ENCODE data around the gene AGPAT3. TPM values are rescaled to one million over a fixed set of nuclear protein-coding genes. Genes with fewer than 3 reads are reported as not detected.

The AGPAT3 gene
- total and polyA plus RNA-seq, 2 donors (not counting 3 experiments of a cell fraction or from before 2014, with no cell fraction given): 39.9 to 76.7 TPM

DNA sequence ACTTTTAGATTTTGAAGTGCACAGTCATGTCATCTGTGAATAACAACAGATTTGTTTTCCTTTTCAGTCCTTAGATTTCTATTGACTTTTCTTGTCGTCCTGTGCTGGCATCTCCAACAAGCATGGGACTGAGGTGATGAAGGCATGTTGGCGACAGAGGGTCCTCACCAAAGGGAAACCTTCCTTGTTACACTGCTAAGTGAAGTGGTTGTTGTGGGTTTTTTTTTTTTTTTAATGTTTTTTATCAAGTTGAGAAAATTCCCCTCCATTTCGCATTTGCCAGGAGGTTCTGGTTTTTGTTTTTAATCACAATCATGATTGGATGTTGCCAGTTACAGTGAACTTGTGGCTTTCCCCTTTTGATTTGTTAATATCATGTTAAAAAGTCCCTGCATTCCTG is 24.0 kb downstream of the AGPAT3 start:
- H4K20me1 ChIP-seq (replicated peaks; ENCODE audit: control insufficient read depth, extremely low read depth, insufficient read depth, low read length): no peaks in the 10 kb centered on the region
- H3K27me3 ChIP-seq (ENCODE audit: control insufficient read depth in 2 of 2, insufficient read depth in 2 of 2, low read length in 2 of 2): no peaks in the 10 kb centered on the region
- H3K9ac ChIP-seq (replicated peaks; ENCODE audit: extremely low read depth, insufficient read depth, low read length): no peak overlapping the region
- dilution Hi-C loops (cut with MboI; ENCODE audit: extremely low pct_ligation_motif_present, low sequenced_read_pairs): no loop called here
- ChIA-PET CTCF (no interaction called here), POLR2A (no interaction called here)
- H3K4me2 ChIP-seq (ENCODE audit: insufficient read depth, low read length): no peak overlapping the region
- peaks cover 0 to 2% of the 10 kb centered on the region in 2 experiments for H3K36me3 ChIP-seq (ENCODE audit: control insufficient read depth in 2 of 2, extremely low read depth in 1 of 2, insufficient read depth in 2 of 2, low read length in 2 of 2)
- no peak overlapping the region for H3K4me3 ChIP-seq (replicated peaks in 1 of 3; ENCODE audit: insufficient read depth in 1 of 3, low read depth in 1 of 3, low read length in 3 of 3)
- intact Hi-C loops (cut with micrococcal nuclease): no loop called here
- FAIRE-seq: no peak
- H3K79me2 ChIP-seq (ENCODE audit: control insufficient read depth, insufficient read depth, low read length): peaks cover 53% of the 10 kb centered on the region
- no TSS peak for BruUV-seq (replicated peaks)
- H3K27ac ChIP-seq (ENCODE audit: insufficient read depth, low read depth, low read length): no peak overlapping the region
- H3K9me1 ChIP-seq (replicated peaks; ENCODE audit: control insufficient read depth, extremely low read depth, insufficient read depth, low read length): no peaks in the 10 kb centered on the region
- H3K9me3 ChIP-seq (replicated peaks; ENCODE audit: control insufficient read depth, insufficient read depth, low read length): no peaks in the 10 kb centered on the region
- peaks cover 22% of the 10 kb centered on the region for H3K4me1 ChIP-seq (ENCODE audit: control insufficient read depth, extremely low read depth, insufficient read depth, low read length)
- no peak for DNase-seq (ENCODE audit: low read depth, low spot score)
- TF ChIP-seq POLR2AphosphoS5 (IDR thresholded peaks at IDR 0.05; ENCODE audit: insufficient read depth, low read depth, low read length): no peak
- no peak for TF ChIP-seq JUN (IDR thresholded peaks at IDR 0.05; ENCODE audit: borderline replicate concordance, insufficient read depth, insufficient read length, low read depth)
- no peak for TF ChIP-seq MYC (IDR thresholded peaks at IDR 0.05; ENCODE audit: low read depth, low read length)
- no peak for TF ChIP-seq POLR2A (IDR thresholded peaks at IDR 0.05; ENCODE audit: low read depth, low read length)
- TF ChIP-seq GATA2 (IDR thresholded peaks at IDR 0.05; ENCODE audit: insufficient read depth, insufficient read length, low read depth, low read length): no peak
- no peak for TF ChIP-seq FOS (IDR thresholded peaks at IDR 0.05; ENCODE audit: borderline replicate concordance, insufficient read depth, low read length)
- TF ChIP-seq, protein P1, sequence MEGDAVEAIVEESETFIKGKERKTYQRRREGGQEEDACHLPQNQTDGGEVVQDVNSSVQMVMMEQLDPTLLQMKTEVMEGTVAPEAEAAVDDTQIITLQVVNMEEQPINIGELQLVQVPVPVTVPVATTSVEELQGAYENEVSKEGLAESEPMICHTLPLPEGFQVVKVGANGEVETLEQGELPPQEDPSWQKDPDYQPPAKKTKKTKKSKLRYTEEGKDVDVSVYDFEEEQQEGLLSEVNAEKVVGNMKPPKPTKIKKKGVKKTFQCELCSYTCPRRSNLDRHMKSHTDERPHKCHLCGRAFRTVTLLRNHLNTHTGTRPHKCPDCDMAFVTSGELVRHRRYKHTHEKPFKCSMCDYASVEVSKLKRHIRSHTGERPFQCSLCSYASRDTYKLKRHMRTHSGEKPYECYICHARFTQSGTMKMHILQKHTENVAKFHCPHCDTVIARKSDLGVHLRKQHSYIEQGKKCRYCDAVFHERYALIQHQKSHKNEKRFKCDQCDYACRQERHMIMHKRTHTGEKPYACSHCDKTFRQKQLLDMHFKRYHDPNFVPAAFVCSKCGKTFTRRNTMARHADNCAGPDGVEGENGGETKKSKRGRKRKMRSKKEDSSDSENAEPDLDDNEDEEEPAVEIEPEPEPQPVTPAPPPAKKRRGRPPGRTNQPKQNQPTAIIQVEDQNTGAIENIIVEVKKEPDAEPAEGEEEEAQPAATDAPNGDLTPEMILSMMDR (IDR thresholded peaks at IDR 0.05; ENCODE audit: extremely low read depth in 1 of 2, insufficient read depth in 1 of 2, low read depth in 1 of 2, low read length in 2 of 2): no peak
- TF ChIP-seq EZH2 (IDR thresholded peaks at IDR 0.05; ENCODE audit: borderline replicate concordance, low read depth, low read length, severe bottlenecking): no peak
- TF ChIP-seq, protein P2, sequence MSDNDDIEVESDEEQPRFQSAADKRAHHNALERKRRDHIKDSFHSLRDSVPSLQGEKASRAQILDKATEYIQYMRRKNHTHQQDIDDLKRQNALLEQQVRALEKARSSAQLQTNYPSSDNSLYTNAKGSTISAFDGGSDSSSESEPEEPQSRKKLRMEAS (IDR thresholded peaks at IDR 0.05; ENCODE audit: insufficient read depth, insufficient read length): no peak
- no peak overlapping the region for H2AFZ ChIP-seq (ENCODE audit: low read depth, low read length)
